ENCODE measurements around the gene SLC22A17. TPM values are rescaled to one million over a fixed set of nuclear protein-coding genes. Genes with fewer than 3 reads are reported as not detected.
A peak's percentile ranks its signal among the peaks of the same experiment; 100 is the strongest.

SLC22A17 gene
- total and polyA plus RNA-seq, 2 of the 13 experiments (the other 11 are each of a cell fraction or from before 2014, with no cell fraction given) = 0.95 to 1.1 TPM

- TF ChIP-seq RERE (CRISPR knock-in tag; IDR thresholded peaks at IDR 0.05; ENCODE audit: low read depth) (0 out of 2 replicates have a peak, but pooled peaks have one; percentile 6), ZNF318 (CRISPR knock-in tag; IDR thresholded peaks at IDR 0.05) (peak; percentile 23; the same call in 1 of the 2 replicates), RBFOX2 (IDR thresholded peaks at IDR 0.05; ENCODE audit: low read depth, low read length) (peak; percentile 81), MED8 (CRISPR knock-in tag; IDR thresholded peaks at IDR 0.05; ENCODE audit: insufficient replicate concordance) (peak; percentile 81), NFIB (CRISPR knock-in tag; IDR thresholded peaks at IDR 0.05; ENCODE audit: borderline replicate concordance) (no peak), PRPF4 (IDR thresholded peaks at IDR 0.05; ENCODE audit: low read depth, low read length, poor library complexity, severe bottlenecking) (peak; percentile 98), ZNF792 (CRISPR knock-in tag; IDR thresholded peaks at IDR 0.05) (peak; percentile 95), TRIM24 (CRISPR knock-in tag; IDR thresholded peaks at IDR 0.05) (no peak), ZNF770 (CRISPR knock-in tag; IDR thresholded peaks at IDR 0.05) (no peak; the same call in 1 of the 2 replicates), ZNF292 (CRISPR knock-in tag; IDR thresholded peaks at IDR 0.05; ENCODE audit: borderline replicate concordance, low read depth) (0 out of 2 replicates have a peak, but pooled peaks have one; percentile 76), GATAD1 (CRISPR knock-in tag; IDR thresholded peaks at IDR 0.05) (peak; percentile 96)
These were observed 31.8 kb downstream of the SLC22A17 start, which contains the start of gene PABPN1 (continued) for GRCh38 chr14:23320584-23321571.
